Lower leg skin (tissue), 3 donors: ENCODE measurements around the gene FERMT3.

Experiments
- CTCF ChIP-seq, 3 donors: fragments of 450-650 bp; IDR thresholded peaks; one replicate each; pipeline ENCODE4 v1.5.1; 2016; ENCODE audit warnings: antibody characterized with exemption in 3 of 3, mild to moderate bottlenecking in 3 of 3, moderate library complexity in 2 of 3
- POLR2A ChIP-seq, 2 donors: fragments of 450-650 bp; IDR thresholded peaks; one replicate each; pipeline ENCODE4 v1.6.1; 2016 to 2017; ENCODE audit warnings: antibody characterized with exemption in 2 of 2, mild to moderate bottlenecking in 1 of 2, moderate library complexity in 1 of 2

DNA sequence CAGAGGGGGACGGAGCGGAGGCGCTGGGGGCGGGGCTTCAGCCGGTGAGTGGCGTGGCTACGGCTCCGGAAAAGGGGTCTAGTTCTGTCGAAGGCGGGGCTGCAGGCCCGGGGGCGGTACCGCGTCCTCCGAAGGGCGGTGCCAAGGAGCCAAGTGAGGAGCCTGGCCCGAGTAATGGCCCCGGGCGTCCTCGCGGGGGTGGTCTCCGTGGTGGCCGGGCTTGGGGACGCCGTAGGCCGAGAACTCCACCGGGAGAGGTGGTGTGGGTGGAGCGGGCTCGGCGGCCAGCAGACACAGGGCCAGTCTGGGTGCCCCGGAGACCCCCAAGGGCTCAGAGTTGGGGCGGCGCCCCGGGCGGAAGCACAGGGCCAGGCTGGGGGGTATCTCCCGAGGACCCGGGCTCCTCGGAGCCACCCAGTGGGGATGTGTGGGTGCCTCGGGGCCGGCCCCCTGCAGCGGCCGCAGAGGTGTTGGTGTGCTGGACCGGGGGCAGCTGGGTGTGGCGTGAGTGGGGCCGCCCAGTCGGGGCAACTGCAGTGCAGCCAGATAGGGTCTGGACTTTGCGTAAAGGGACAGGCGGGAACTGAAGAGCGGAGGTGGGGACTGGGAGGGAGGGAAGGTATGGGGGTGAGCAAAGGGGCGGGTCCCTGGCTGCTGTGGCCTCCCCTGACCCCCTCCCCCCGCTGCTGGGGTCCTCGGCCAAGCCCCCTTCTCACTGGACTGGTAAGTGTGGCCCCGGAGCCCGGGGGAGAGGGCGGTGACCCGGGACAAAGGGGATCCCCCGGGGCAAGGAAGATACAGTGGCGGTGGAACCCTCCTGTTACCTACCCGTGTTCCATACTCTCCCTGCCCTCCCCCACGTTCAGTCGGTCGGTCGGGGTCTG is 35.2 kb downstream of the FERMT3 start:
- no peak for TF ChIP-seq POLR2A (IDR thresholded peaks at IDR 0.05)
- no peak for TF ChIP-seq CTCF (IDR thresholded peaks at IDR 0.05)
